LNCAP (cell line): ENCODE data around the gene ABCD2.

ENCODE experiments used
- CTCF ChIP-seq: fragments of 450-650 bp; IDR thresholded peaks from 2 replicates; pipeline ENCODE4 v1.5.1; 2017; ENCODE audit warnings: mild to moderate bottlenecking

ABCD2 gene

GRCh38 chr12:39588348-39588747, 31.3 kb downstream of the ABCD2 start:
- no peak for TF ChIP-seq CTCF

- TF ChIP-seq CTCF, result peak; percentile 21; the same call in 1 of the 2 replicates
These were observed 32.4 kb downstream of the ABCD2 start for GRCh38 chr12:39587225-39587624.

- TF ChIP-seq CTCF, result no peak
These were observed 32.8 kb downstream of the ABCD2 start for GRCh38 chr12:39586816-39587215.

- TF ChIP-seq CTCF, result no peak
These were observed 38.0 kb downstream of the ABCD2 start for GRCh38 chr12:39581592-39581991.

GRCh38 chr12:39575498-39575875, 44.1 kb downstream of the ABCD2 start:
- no peak for TF ChIP-seq CTCF

- TF ChIP-seq CTCF, result no peak
These were observed 44.7 kb downstream of the ABCD2 start for GRCh38 chr12:39574785-39575497.

- no peak for TF ChIP-seq CTCF
These were observed 45.2 kb downstream of the ABCD2 start for GRCh38 chr12:39574378-39574777.

- TF ChIP-seq CTCF, result no peak
These were observed 45.6 kb downstream of the ABCD2 start for GRCh38 chr12:39573971-39574370.
